Panc1 (cell line): ENCODE measurements around the gene COQ8B.

ENCODE experiments used
- CTCF ChIP-seq: fragments of 450-650 bp; IDR thresholded peaks from 2 replicates; pipeline ENCODE4 v1.5.1; 2017; ENCODE audit warnings: mild to moderate bottlenecking
- POLR2AphosphoS5 ChIP-seq: IDR thresholded peaks from 2 replicates; pipeline ENCODE4 v1.6.1; 2012; ENCODE audit warnings: mild to moderate bottlenecking, low read depth, low read length, moderate library complexity
- TCF7L2 ChIP-seq: IDR thresholded peaks from 2 replicates; pipeline ENCODE4 v1.6.1; 2011; ENCODE audit warnings: mild to moderate bottlenecking, low read depth, low read length, inconsistent platforms

- TF ChIP-seq CTCF (no peak), POLR2AphosphoS5 (no peak), TCF7L2 (no peak)
These were observed 7.6 kb upstream of the COQ8B start for GRCh38 chr19:40724315-40724714.
